Measurements from ENCODE around the gene TMEM144. TPM values are rescaled to one million over a fixed set of nuclear protein-coding genes. Genes with fewer than 3 reads are reported as not detected.

The TMEM144 gene
- total RNA-seq, 1 experiment from 2014 or later = 6.0 TPM

DNA sequence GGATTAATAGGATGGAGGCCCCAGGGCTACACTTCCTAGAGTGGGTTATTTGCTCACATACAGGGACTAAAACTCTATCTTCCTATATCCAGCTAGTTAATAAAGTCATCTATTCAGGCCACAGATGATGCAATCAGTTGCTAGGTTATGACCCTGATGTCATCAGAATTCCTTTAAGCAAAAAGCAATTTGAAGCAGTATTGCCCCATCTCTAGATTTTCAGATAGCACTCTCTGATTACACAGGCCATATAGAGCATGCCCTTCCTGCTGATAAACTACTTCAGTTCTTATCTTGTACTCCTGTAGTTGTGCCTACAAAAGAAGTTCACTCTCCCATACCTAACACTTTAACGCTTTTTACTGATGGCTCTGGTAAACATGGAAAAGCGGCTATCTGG, 84.8 kb downstream of the TMEM144 start:
- no peak for DNase-seq
- Mint-ChIP-seq H3K27ac (ENCODE audit: unreplicated experiment) (no peak overlapping the region), H3K4me1 (ENCODE audit: low read depth, unreplicated experiment) (no peaks in the 10 kb centered on the region), H3K9me3 (ENCODE audit: low read depth, unreplicated experiment) (no peaks in the 10 kb centered on the region), H3K27me3 (ENCODE audit: unreplicated experiment) (no peaks in the 10 kb centered on the region), H3K4me3 (ENCODE audit: low read depth, unreplicated experiment) (no peak overlapping the region), H3K36me3 (ENCODE audit: insufficient read depth, unreplicated experiment) (no peaks in the 10 kb centered on the region)
- TF ChIP-seq, protein P1, sequence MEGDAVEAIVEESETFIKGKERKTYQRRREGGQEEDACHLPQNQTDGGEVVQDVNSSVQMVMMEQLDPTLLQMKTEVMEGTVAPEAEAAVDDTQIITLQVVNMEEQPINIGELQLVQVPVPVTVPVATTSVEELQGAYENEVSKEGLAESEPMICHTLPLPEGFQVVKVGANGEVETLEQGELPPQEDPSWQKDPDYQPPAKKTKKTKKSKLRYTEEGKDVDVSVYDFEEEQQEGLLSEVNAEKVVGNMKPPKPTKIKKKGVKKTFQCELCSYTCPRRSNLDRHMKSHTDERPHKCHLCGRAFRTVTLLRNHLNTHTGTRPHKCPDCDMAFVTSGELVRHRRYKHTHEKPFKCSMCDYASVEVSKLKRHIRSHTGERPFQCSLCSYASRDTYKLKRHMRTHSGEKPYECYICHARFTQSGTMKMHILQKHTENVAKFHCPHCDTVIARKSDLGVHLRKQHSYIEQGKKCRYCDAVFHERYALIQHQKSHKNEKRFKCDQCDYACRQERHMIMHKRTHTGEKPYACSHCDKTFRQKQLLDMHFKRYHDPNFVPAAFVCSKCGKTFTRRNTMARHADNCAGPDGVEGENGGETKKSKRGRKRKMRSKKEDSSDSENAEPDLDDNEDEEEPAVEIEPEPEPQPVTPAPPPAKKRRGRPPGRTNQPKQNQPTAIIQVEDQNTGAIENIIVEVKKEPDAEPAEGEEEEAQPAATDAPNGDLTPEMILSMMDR (IDR thresholded peaks at IDR 0.05; ENCODE audit: unreplicated experiment) = no peak
- no TSS peak for BruUV-seq (replicated peaks)
- CTCF ChIA-PET = no interaction called here
- intact Hi-C loops (cut with micrococcal nuclease; ENCODE audit: unreplicated experiment) = no loop called here

GRCh38 chr4:158297866-158298265, 87.6 kb downstream of the TMEM144 start:
- intact Hi-C loops (cut with micrococcal nuclease; ENCODE audit: unreplicated experiment) = no loop called here
- BruUV-seq (replicated peaks) = no TSS peak
- Mint-ChIP-seq H3K4me3 (ENCODE audit: low read depth, unreplicated experiment) (no peak overlapping the region), H3K27ac (ENCODE audit: unreplicated experiment) (no peak overlapping the region), H3K9me3 (ENCODE audit: low read depth, unreplicated experiment) (no peaks in the 10 kb centered on the region), H3K27me3 (ENCODE audit: unreplicated experiment) (no peaks in the 10 kb centered on the region), H3K36me3 (ENCODE audit: insufficient read depth, unreplicated experiment) (no peaks in the 10 kb centered on the region), H3K4me1 (ENCODE audit: low read depth, unreplicated experiment) (peaks cover 23% of the 10 kb centered on the region)
- TF ChIP-seq, protein P1 (IDR thresholded peaks at IDR 0.05; ENCODE audit: unreplicated experiment) = no peak
- no peak for DNase-seq
- CTCF ChIA-PET = no interaction called here

DNA sequence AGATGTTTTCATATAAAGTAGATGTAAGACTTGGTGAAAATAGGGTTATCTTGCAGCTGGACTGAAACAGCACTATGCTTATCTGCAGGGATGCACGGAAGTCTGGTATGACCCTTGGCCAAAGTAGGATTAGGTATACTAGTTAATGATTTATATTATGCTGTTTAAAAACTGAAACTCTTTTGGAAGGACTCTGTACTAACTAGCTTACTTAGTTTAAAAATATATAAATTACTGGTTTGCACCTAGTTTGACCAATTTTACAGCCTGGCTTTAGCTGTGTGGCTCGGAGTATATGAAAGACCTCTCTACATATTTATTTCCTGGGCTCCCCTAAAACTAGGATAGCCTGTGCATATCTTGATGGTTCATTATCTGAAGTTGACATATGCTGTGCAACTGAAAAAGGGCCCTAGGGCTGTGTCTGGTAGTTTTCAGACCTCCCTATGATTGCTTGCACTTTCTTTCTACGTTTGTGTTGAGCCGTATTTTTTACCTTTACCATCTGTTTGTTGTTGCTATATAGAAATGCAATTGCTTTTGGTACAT, 89.2 kb downstream of the TMEM144 start:
- no TSS peak for BruUV-seq (replicated peaks)
- H3K4me3 Mint-ChIP-seq (ENCODE audit: low read depth, unreplicated experiment) = no peak overlapping the region
- peaks cover 23% of the 10 kb centered on the region for H3K4me1 Mint-ChIP-seq (ENCODE audit: low read depth, unreplicated experiment)
- TF ChIP-seq, protein P1 (IDR thresholded peaks at IDR 0.05; ENCODE audit: unreplicated experiment) = no peak
- intact Hi-C loops (cut with micrococcal nuclease; ENCODE audit: unreplicated experiment) = no loop called here
- CTCF ChIA-PET = no interaction called here
- no peak for DNase-seq
- H3K36me3 Mint-ChIP-seq (ENCODE audit: insufficient read depth, unreplicated experiment) = no peaks in the 10 kb centered on the region
- no peaks in the 10 kb centered on the region for H3K9me3 Mint-ChIP-seq (ENCODE audit: low read depth, unreplicated experiment)
- H3K27me3 Mint-ChIP-seq (ENCODE audit: unreplicated experiment) = no peaks in the 10 kb centered on the region
- H3K27ac Mint-ChIP-seq (ENCODE audit: unreplicated experiment) = no peak overlapping the region

DNA sequence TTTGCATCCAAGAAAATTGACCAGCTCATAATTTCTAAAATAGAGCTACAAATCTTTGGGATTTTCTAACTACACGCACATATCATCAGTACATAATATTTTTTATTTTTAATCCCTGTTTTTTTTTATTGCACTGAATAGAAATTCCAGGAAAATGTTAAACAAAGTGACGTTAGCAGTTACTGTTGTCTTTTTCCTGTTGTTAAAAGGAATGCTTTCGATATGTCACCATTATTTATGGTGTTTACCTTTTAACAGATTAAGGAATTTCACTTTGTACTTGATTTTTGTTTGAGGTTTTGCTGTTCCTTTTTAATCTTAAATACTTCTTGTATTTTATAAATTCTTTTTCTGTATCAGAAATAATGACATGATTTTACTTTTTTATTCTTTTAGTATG, 89.7 kb downstream of the TMEM144 start:
- Mint-ChIP-seq H3K9me3 (ENCODE audit: low read depth, unreplicated experiment) (no peaks in the 10 kb centered on the region), H3K36me3 (ENCODE audit: insufficient read depth, unreplicated experiment) (no peaks in the 10 kb centered on the region), H3K4me1 (ENCODE audit: low read depth, unreplicated experiment) (peaks cover 23% of the 10 kb centered on the region), H3K27me3 (ENCODE audit: unreplicated experiment) (no peaks in the 10 kb centered on the region), H3K4me3 (ENCODE audit: low read depth, unreplicated experiment) (no peak overlapping the region), H3K27ac (ENCODE audit: unreplicated experiment) (no peak overlapping the region)
- intact Hi-C loops (cut with micrococcal nuclease; ENCODE audit: unreplicated experiment) = no loop called here
- no peak for DNase-seq
- BruUV-seq (replicated peaks) = no TSS peak
- TF ChIP-seq, protein P1 (IDR thresholded peaks at IDR 0.05; ENCODE audit: unreplicated experiment) = no peak
- CTCF ChIA-PET = no interaction called here
